Gastrocnemius medialis (tissue), 4 donors: ENCODE results near the gene PSMD11.

Source experiments
- CTCF ChIP-seq, 5 experiments: fragments of 450-650 bp in 3 of 5; fragments of 200-600 bp in 2 of 5; sonication (generic) in 2 of 5; IDR thresholded peaks in 4 of 5; conservative IDR thresholded peaks in 1 of 5; 1 replicate in 4 of 5; 2 replicates in 1 of 5; pipeline ENCODE4 v1.5.1; 2016 to 2019; ENCODE audit warnings: antibody characterized with exemption in 5 of 5, mild to moderate bottlenecking in 3 of 5, moderate library complexity in 3 of 5
- POLR2A ChIP-seq, 2 donors: fragments of 450-650 bp; IDR thresholded peaks; one replicate each; pipeline ENCODE4 v1.6.1; 2017; ENCODE audit warnings: antibody characterized with exemption in 2 of 2, mild to moderate bottlenecking in 2 of 2, moderate library complexity in 2 of 2

- TF ChIP-seq CTCF (IDR thresholded peaks at IDR 0.05 in 4 of 5, conservative IDR thresholded peaks at IDR 0.05 in 1 of 5) (no peak), POLR2A (IDR thresholded peaks at IDR 0.05) (peak in 1 of 2 donors; percentile 48)
These were observed 42.6 kb downstream of the PSMD11 start, which contains the start of gene CDK5R1 for GRCh38 chr17:32486701-32487472.
